ENCODE data around the gene SULF2. TPM values are rescaled to one million over a fixed set of nuclear protein-coding genes. Genes with fewer than 3 reads are reported as not detected.

The SULF2 gene
- total RNA-seq, 2 experiments from 2014 or later, result 0.47 to 0.50 TPM

- POLR2A ChIA-PET, result no interaction called here
- H3K4me1 Mint-ChIP-seq (ENCODE audit: low read depth), result no peaks in the 10 kb centered on the region
- intact Hi-C loops (cut with micrococcal nuclease), result no loop called here
Measured at GRCh38 chr20:47815866-47816265, 30.6 kb upstream of the SULF2 start.

GRCh38 chr20:47815416-47815806, 30.1 kb upstream of the SULF2 start:
- Mint-ChIP-seq H3K36me3 (ENCODE audit: low read depth) (no peaks in the 10 kb centered on the region), H3K27me3 (peaks cover 24% of the 10 kb centered on the region), H3K4me3 (no peak overlapping the region), H3K9me3 (peaks cover 2% of the 10 kb centered on the region), H3K27ac (no peak overlapping the region), H3K4me1 (ENCODE audit: low read depth) (no peaks in the 10 kb centered on the region)
- CTCF ChIA-PET, result no interaction called here
- no peak for TF ChIP-seq CTCF (IDR thresholded peaks at IDR 0.05)
- ATAC-seq (no peak), DNase-seq (no peak)
- intact Hi-C loops (cut with micrococcal nuclease), result no loop called here
- POLR2A ChIA-PET, result no interaction called here

More at GRCh38 chr20:47815866-47816265, 30.6 kb upstream of the SULF2 start:
- DNase-seq, result no peak
- CTCF ChIA-PET, result no interaction called here
- H3K27me3 Mint-ChIP-seq, result peaks cover 24% of the 10 kb centered on the region
- H3K4me3 Mint-ChIP-seq, result no peak overlapping the region
- ATAC-seq, result no peak
- TF ChIP-seq CTCF (IDR thresholded peaks at IDR 0.05), result no peak
- no peak overlapping the region for H3K27ac Mint-ChIP-seq
- no peaks in the 10 kb centered on the region for H3K36me3 Mint-ChIP-seq (ENCODE audit: low read depth)
- peaks cover 2% of the 10 kb centered on the region for H3K9me3 Mint-ChIP-seq

- Mint-ChIP-seq H3K4me3 (no peak overlapping the region), H3K36me3 (ENCODE audit: low read depth) (no peaks in the 10 kb centered on the region), H3K9me3 (peaks cover 2% of the 10 kb centered on the region), H3K27ac (no peak overlapping the region), H3K27me3 (peaks cover 24% of the 10 kb centered on the region), H3K4me1 (ENCODE audit: low read depth) (no peaks in the 10 kb centered on the region)
- no peak for ATAC-seq
- ChIA-PET POLR2A (no interaction called here), CTCF (no interaction called here)
- no peak for DNase-seq
- intact Hi-C loops (cut with micrococcal nuclease), result no loop called here
- TF ChIP-seq CTCF (IDR thresholded peaks at IDR 0.05), result no peak
Measured at GRCh38 chr20:47814632-47815415, 29.5 kb upstream of the SULF2 start.

- intact Hi-C loops (cut with micrococcal nuclease), result no loop called here
- ATAC-seq (no peak), DNase-seq (no peak)
- CTCF ChIA-PET, result no interaction called here
- no peak for TF ChIP-seq CTCF (IDR thresholded peaks at IDR 0.05)
- Mint-ChIP-seq H3K36me3 (ENCODE audit: low read depth) (no peaks in the 10 kb centered on the region), H3K9me3 (peaks cover 2% of the 10 kb centered on the region), H3K27me3 (peaks cover 27% of the 10 kb centered on the region), H3K27ac (no peak overlapping the region), H3K4me3 (no peak overlapping the region), H3K4me1 (ENCODE audit: low read depth) (no peaks in the 10 kb centered on the region)
- POLR2A ChIA-PET, result no interaction called here
Measured at GRCh38 chr20:47810721-47811347, 25.6 kb upstream of the SULF2 start.

GRCh38 chr20:47810116-47810677, 24.9 kb upstream of the SULF2 start:
- no peak for TF ChIP-seq CTCF (IDR thresholded peaks at IDR 0.05)
- H3K36me3 Mint-ChIP-seq (ENCODE audit: low read depth), result no peaks in the 10 kb centered on the region
- ATAC-seq, result no peak
- no peaks in the 10 kb centered on the region for H3K4me1 Mint-ChIP-seq (ENCODE audit: low read depth)
- H3K9me3 Mint-ChIP-seq, result peaks cover 2% of the 10 kb centered on the region
- POLR2A ChIA-PET, result no interaction called here
- no peak overlapping the region for H3K27ac Mint-ChIP-seq
- intact Hi-C loops (cut with micrococcal nuclease), result no loop called here
- no peak overlapping the region for H3K4me3 Mint-ChIP-seq
- CTCF ChIA-PET, result no interaction called here
- H3K27me3 Mint-ChIP-seq, result peaks cover 25% of the 10 kb centered on the region
- DNase-seq, result no peak
